Loucy (cell line): ENCODE measurements around the gene HPX.

Experiments
- H2AFZ ChIP-seq: fragments of 200-600 bp; sonication (generic); 2 replicates; pipeline ENCODE4 v1.6.0; 2016; ENCODE audit warnings: antibody characterized with exemption, mild to moderate bottlenecking, low read length, moderate library complexity
- H3F3A ChIP-seq: fragments of 200-600 bp; 2 replicates; pipeline ENCODE4 v1.6.0; 2016; ENCODE audit warnings: antibody characterized with exemption, low read depth, mild to moderate bottlenecking
- H3K27me3 ChIP-seq: fragments of 200-600 bp; sonication (generic); 2 replicates; pipeline ENCODE4 v1.6.1; 2014; ENCODE audit warnings: low read length, mild to moderate bottlenecking; ENCODE audit not compliant: insufficient read depth, poor library complexity, severe bottlenecking
- H3K36me3 ChIP-seq: fragments of 200-600 bp; sonication (generic); 2 replicates; pipeline ENCODE4 v1.6.1; 2016; ENCODE audit warnings: low read length; ENCODE audit not compliant: insufficient read depth
- H3K4me1 ChIP-seq: fragments of 200-600 bp; sonication (generic); 2 replicates; pipeline ENCODE4 v1.5.1; 2014; ENCODE audit warnings: low read length, mild to moderate bottlenecking; ENCODE audit not compliant: insufficient read depth, poor library complexity, severe bottlenecking
- H3K4me2 ChIP-seq: fragments of 200-600 bp; sonication (generic); 2 replicates; pipeline ENCODE4 v1.6.0; 2014; ENCODE audit warnings: antibody characterized with exemption, low read length, low read depth, mild to moderate bottlenecking; ENCODE audit not compliant: poor library complexity, severe bottlenecking
- H3K4me3 ChIP-seq: fragments of 200-600 bp; sonication (generic); 2 replicates; pipeline ENCODE4 v1.5.1; 2014; ENCODE audit warnings: low read length, mild to moderate bottlenecking, mixed read lengths; ENCODE audit not compliant: poor library complexity, severe bottlenecking
- H3K79me2 ChIP-seq: fragments of 200-600 bp; sonication (generic); 2 replicates; pipeline ENCODE4 v1.6.1; 2014; ENCODE audit warnings: low read length; ENCODE audit not compliant: insufficient read depth
- H3K9ac ChIP-seq: fragments of 200-600 bp; sonication (generic); 2 replicates; pipeline ENCODE4 v1.6.0; 2014; ENCODE audit warnings: mild to moderate bottlenecking, low read depth, low read length, moderate library complexity; ENCODE audit not compliant: poor library complexity, severe bottlenecking
- H3K9me2 ChIP-seq: fragments of 200-600 bp; sonication (generic); replicated peaks from 2 replicates; pipeline ENCODE4 v1.6.1; 2016; ENCODE audit warnings: low read depth, low read length, mixed read lengths
- H3K9me3 ChIP-seq: fragments of 200-600 bp; sonication (generic); 2 replicates; pipeline ENCODE4 v1.6.1; 2014; ENCODE audit warnings: mild to moderate bottlenecking, antibody characterized with exemption, low read length, low read depth; ENCODE audit not compliant: insufficient read depth
- H4K20me1 ChIP-seq: fragments of 200-600 bp; sonication (generic); 2 replicates; pipeline ENCODE4 v1.6.0; 2014; ENCODE audit warnings: antibody characterized with exemption, low read length, mild to moderate bottlenecking; ENCODE audit not compliant: insufficient read depth, poor library complexity, severe bottlenecking
- EZH2phosphoT487 ChIP-seq: fragments of 200-600 bp; IDR thresholded peaks from 2 replicates; pipeline ENCODE4 v1.6.1; 2018; ENCODE audit warnings: antibody characterized with exemption, mild to moderate bottlenecking, moderate library complexity, borderline replicate concordance
- TF ChIP-seq, protein P1 (sequence below): fragments of 200-600 bp; sonication (generic); conservative IDR thresholded peaks from 2 replicates; pipeline ENCODE4 v1.5.1; 2014; ENCODE audit warnings: mild to moderate bottlenecking, antibody characterized with exemption, low read length

HPX gene

DNA sequence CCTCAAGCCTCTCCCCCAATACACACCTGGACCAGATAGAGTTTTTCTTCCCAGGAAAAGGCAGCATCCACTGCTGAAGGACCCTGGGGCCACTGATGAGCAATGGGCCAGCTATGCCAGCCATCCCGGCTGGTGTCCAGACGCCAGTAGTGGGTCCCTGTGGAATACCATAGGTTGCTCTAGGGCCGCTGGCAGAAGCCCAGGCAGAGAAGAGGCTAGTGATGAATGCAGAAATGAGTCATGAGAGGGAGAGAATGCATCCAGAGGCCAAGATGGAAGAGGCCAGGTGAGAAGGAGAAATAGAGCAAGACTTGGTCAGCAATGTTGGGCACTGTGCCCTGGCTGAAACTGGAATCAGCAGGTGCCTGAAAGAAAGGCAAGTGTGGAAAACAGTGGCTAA lies 8.9 kb downstream of the HPX start:
- H3K4me1 ChIP-seq: no peaks in the 10 kb centered on the region
- H3K36me3 ChIP-seq: no peaks in the 10 kb centered on the region
- H3K27me3 ChIP-seq: no peaks in the 10 kb centered on the region
- H3K9ac ChIP-seq: no peak overlapping the region
- H3K9me2 ChIP-seq: no peaks in the 10 kb centered on the region
- H3K4me3 ChIP-seq: no peak overlapping the region
- H3K4me2 ChIP-seq: no peak overlapping the region
- no peaks in the 10 kb centered on the region for H4K20me1 ChIP-seq
- TF ChIP-seq EZH2phosphoT487: no peak
- no peak overlapping the region for H2AFZ ChIP-seq
- H3F3A ChIP-seq: no peaks in the 10 kb centered on the region
- no peaks in the 10 kb centered on the region for H3K79me2 ChIP-seq
- no peaks in the 10 kb centered on the region for H3K9me3 ChIP-seq

DNA sequence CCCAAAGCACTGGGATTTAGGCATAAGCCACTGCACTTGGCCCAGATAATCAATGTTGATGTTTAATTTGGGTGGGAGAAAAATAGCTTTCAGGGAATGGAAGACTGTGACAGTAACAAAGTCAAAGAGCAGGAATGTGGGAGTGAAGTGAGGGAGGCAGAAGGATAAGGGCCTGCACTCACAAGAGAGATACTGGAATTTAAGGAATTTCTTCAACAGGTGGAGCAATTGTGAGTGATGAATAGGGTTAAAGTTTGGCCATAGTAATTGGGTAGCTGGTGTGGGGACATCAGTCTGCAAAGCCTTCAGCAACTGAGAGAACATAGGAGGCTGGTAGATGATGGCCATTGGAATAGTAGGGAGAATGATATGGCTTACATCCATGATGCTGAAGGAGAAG lies 13.3 kb downstream of the HPX start:
- Histone ChIP-seq H3K79me2 (no peaks in the 10 kb centered on the region), H3K9me2 (no peaks in the 10 kb centered on the region), H4K20me1 (no peaks in the 10 kb centered on the region), H3K27me3 (no peaks in the 10 kb centered on the region), H3K4me3 (no peak overlapping the region), H3K4me1 (no peaks in the 10 kb centered on the region), H3K9ac (no peak overlapping the region), H3K9me3 (no peaks in the 10 kb centered on the region), H2AFZ (no peak overlapping the region), H3K36me3 (no peaks in the 10 kb centered on the region), H3K4me2 (no peak overlapping the region), H3F3A (no peaks in the 10 kb centered on the region)
- no peak for TF ChIP-seq EZH2phosphoT487
- TF ChIP-seq, protein P1, sequence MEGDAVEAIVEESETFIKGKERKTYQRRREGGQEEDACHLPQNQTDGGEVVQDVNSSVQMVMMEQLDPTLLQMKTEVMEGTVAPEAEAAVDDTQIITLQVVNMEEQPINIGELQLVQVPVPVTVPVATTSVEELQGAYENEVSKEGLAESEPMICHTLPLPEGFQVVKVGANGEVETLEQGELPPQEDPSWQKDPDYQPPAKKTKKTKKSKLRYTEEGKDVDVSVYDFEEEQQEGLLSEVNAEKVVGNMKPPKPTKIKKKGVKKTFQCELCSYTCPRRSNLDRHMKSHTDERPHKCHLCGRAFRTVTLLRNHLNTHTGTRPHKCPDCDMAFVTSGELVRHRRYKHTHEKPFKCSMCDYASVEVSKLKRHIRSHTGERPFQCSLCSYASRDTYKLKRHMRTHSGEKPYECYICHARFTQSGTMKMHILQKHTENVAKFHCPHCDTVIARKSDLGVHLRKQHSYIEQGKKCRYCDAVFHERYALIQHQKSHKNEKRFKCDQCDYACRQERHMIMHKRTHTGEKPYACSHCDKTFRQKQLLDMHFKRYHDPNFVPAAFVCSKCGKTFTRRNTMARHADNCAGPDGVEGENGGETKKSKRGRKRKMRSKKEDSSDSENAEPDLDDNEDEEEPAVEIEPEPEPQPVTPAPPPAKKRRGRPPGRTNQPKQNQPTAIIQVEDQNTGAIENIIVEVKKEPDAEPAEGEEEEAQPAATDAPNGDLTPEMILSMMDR: no peak

DNA sequence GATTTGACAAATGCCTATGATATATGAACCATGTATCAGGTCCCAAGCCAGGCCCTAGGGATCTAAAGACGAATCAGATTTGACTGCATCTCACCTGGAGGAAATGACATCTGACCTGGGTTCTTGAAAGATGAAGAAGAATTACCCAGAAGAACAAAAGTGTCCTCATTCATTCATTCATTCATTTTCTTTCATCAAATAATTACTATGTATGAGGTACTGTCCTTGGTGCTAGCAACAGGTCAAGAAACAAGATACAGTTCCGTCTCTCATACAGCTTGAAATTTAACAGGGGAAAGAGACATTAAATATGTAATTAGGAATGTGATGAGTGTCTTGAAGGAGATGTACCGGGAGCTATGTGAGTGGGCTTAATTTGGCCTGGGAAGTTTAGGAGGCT lies 20.1 kb downstream of the HPX start:
- no peak overlapping the region for H2AFZ ChIP-seq
- H3K27me3 ChIP-seq: peaks cover 14% of the 10 kb centered on the region
- no peaks in the 10 kb centered on the region for H3K9me2 ChIP-seq
- H3K79me2 ChIP-seq: no peaks in the 10 kb centered on the region
- H3K36me3 ChIP-seq: no peaks in the 10 kb centered on the region
- no peaks in the 10 kb centered on the region for H3K4me1 ChIP-seq
- no peaks in the 10 kb centered on the region for H4K20me1 ChIP-seq
- no peak overlapping the region for H3K4me3 ChIP-seq
- H3K9me3 ChIP-seq: no peaks in the 10 kb centered on the region
- H3F3A ChIP-seq: no peaks in the 10 kb centered on the region
- TF ChIP-seq, protein P1: no peak
- no peak for TF ChIP-seq EZH2phosphoT487
- H3K9ac ChIP-seq: no peak overlapping the region
- H3K4me2 ChIP-seq: no peak overlapping the region

DNA sequence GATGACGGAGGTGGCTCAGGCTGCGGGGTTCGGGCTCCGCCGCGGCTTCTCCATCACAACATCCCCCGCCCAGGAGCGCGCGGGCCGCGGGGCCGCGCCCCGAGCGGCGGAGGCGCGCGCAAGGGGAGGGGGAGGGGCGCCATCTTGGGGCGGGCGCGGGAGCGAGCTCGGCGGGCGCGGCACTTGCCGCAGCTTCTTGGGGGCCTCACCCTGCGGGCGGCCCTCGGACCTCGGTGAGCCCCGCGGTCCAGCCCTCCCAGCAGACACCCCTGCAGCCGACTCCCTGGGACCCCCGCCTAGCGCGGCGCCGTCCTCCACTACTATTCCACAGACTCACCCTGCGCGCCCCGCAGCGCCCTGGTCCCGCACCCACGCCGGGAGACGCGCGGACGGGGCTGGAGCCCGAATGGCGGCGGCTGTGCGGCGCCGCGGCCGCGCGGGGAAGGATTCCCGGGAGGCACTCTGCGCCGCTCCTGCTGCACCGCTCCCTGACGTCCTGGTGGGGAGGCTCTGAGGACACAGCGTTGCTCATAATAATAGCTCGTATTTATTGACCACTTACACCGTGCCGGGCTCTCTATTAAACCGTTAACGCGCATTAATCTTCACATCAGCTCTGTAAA lies 21.7 kb downstream of the HPX start, which contains the start of gene APBB1:
Gene APBB1 (minus strand): TSS at position 86 of the 623 bp plus-strand sequence. CDS start 7,747 bp downstream, outside the sequence.
- peak within 1 kb of the TSS; percentile 68 for H3K4me3 ChIP-seq
- no peaks in the 10 kb centered on the region for H3K9me2 ChIP-seq
- H3K4me1 ChIP-seq: peaks cover 11% of the 10 kb centered on the region
- peak within 1 kb of the TSS; percentile 62 for H3K4me2 ChIP-seq
- H4K20me1 ChIP-seq: no peaks in the 10 kb centered on the region
- H3F3A ChIP-seq: no peaks in the 10 kb centered on the region
- no peaks in the 10 kb centered on the region for H3K9me3 ChIP-seq
- H2AFZ ChIP-seq: peak within 1 kb of the TSS; percentile 67; the same call in 1 of the 2 replicates
- H3K36me3 ChIP-seq: no peaks in the 10 kb centered on the region
- H3K79me2 ChIP-seq: no peaks in the 10 kb centered on the region
- TF ChIP-seq EZH2phosphoT487: no peak
- TF ChIP-seq, protein P1: no peak
- peaks cover 14% of the 10 kb centered on the region for H3K27me3 ChIP-seq
- H3K9ac ChIP-seq: no peak within 1 kb of the TSS
